GM23248 (cell line): ENCODE data around the gene ARHGEF12.

Experiments
- EZH2 ChIP-seq: fragments of 200-600 bp; sonication (generic); IDR thresholded peaks from 2 replicates; pipeline ENCODE4 v1.6.1; 2018; ENCODE audit warnings: antibody characterized with exemption, mild to moderate bottlenecking; ENCODE audit not compliant: insufficient read depth, poor library complexity, severe bottlenecking
- EZH2phosphoT487 ChIP-seq: fragments of 200-600 bp; sonication (generic); IDR thresholded peaks from 2 replicates; pipeline ENCODE4 v1.6.1; 2018; ENCODE audit warnings: antibody characterized with exemption, moderate library complexity, mild to moderate bottlenecking, low read depth; ENCODE audit not compliant: insufficient read depth

DNA sequence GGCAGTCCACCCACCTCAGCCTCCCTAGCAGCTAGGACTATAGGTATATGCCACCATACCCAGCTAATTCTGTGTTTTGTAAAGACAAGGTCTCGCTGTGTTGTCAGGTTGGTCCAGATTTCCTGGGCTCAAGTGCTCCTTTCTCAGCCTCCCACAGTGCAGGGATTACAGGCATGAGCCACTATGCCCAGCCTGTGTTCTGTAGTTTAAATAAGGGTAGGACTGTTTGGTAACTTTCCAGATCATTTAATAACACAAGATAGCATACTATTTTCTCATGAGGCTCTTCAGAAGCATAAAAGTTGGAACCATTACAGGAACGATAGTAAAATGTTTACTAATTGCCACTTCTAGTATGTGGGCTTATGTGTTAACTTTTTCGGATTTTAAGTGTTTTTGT lies 137.3 kb downstream of the ARHGEF12 start:
- TF ChIP-seq EZH2: no peak
- no peak for TF ChIP-seq EZH2phosphoT487
